NCI-H1417 (cell line): ENCODE data around the gene LHPP.

Source experiments
- DNase-seq, 3 experiments: peaks; one replicate each; lab custom pipeline; 2025; lab: John Stamatoyannopoulos, UW

Gene LHPP

DNA sequence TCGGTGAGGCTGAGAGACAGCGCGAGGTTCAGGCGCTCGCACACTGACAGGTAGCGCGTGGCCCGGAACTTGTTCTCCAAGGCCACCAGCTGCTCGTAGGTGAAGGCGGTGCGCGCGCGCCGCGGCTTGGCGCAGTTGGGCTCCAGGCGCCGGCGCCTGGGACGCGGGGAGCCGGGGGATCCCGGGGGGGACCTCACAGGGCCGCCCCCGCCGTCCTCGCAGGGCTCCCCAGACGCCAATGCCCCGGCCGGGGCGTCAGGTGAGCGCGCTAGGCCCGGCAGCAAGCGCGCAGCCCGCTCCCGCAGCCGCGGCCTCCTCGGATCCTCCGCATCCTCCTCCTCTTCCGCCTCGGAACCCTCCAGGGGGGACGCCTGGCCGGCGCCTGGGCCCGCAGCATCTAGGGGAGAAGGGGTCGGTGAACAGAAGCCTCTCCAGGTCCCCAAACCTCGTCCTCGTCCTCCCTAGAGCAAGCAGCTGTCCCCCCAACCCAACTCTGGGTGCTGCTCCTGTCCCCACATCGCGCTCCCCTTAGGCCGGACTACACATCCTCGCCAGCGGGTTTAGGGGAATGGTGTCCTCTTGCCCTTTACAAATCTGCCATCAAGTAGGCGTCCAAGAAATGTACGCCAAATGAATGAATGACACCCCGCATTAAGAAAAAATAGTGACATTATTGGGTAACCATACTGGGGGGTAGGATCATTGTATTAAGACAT is 13.7 kb upstream of the LHPP start:
- no peak for DNase-seq

- no peak for DNase-seq
Observed at GRCh38 chr10:124448696-124449169, 12.9 kb upstream of the LHPP start.

DNA sequence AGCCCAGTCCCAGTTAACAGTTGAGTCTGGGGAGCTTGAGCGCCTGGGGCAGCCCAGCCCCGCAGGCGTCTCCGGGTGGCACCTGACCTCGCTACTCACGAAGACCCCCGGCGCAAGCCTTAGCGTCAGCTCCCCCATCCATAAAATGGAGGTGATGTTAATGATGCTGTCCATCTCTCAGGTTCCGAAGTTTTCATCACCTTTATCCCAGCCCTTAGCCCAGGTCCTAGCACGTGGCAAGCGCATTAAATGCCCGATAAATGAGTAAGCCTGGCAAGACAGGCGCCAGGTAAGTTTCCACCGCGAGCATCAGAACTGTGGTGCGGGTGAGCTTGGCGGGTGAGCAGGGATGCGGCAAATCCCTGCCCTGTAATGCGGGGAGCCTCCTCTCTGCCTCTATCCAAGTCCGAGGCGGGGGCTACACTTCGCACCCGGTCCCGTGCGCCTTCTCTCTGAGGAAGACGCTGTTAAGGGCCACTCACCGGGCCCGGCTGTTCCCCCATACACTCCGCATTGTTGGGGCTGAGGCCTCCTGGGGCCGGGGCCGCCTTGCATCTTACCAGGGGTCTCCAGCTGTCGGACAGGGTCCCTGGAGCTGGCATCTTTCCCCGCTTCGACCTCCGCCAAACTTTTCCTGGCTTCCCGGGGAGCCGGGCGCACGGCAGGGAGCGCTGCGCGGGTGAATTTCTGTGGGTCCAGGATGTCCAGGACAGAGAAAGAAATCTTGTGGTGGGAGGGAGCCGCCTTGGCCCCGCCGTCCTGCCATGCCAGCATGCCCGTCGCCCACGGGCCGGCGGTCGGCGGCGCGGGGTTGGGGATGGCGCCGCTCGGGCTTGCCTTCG is 12.2 kb upstream of the LHPP start:
- peak in 2 of 3 experiments; percentile 35 to 37 for DNase-seq

DNA sequence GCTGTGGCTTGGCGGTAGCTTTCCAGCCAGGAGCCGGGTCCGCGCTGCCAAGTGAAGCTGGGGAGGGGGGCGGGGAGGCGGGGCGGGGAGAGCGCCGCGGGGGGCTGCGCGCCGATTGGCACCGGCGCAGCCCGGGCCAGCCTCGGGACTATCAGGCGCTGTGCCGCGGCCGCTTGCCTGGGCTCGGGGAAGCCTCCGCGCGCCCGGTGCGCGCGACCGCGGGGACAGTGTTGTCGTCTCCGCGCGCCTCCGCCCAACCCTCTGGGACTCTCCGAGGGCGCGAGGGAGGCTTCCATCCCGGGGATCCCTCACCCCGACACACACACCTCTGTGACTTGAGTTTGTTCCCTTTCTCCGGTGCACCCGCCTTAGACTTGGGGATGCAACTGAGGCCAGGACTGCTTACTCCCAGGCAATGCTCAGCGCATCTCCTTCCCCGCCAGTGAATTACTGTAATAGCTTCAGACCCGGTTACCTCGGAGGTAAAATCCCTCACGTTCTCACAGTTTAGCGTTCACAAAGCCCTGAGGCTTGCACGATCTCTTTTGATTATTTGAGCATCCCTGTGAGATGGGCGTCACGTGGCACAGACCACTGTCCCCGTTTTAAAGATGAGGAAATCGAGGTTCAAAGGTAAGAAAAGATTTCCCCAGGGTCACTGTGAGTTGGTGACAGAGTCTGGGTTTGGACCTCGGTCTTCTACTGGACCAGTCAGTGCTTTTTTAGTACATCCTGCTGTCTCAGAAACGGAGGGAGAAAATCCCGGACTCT is 11.4 kb upstream of the LHPP start, which contains the start of gene NKX1-2:
Gene NKX1-2, minus strand, starts transcription at position 24 of the 771 bp plus-strand sequence. CDS start 92 bp downstream, outside the sequence.
- peak; percentile 16 to 68 (median 68) for DNase-seq

DNA sequence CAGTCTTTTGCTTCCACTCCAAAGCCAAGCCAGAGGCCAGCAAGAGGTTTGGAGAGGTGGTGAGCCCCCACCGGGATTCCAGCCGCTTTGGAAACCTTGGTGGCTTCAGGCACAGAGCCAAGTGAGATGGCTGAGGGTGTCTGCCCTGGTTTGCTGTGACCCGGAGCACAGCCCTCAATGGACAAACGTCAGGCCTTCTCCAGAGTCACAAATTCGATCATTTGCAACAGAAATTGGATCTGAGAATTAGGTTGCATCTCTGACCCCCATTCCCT is 10.9 kb upstream of the LHPP start:
- DNase-seq = no peak

DNA sequence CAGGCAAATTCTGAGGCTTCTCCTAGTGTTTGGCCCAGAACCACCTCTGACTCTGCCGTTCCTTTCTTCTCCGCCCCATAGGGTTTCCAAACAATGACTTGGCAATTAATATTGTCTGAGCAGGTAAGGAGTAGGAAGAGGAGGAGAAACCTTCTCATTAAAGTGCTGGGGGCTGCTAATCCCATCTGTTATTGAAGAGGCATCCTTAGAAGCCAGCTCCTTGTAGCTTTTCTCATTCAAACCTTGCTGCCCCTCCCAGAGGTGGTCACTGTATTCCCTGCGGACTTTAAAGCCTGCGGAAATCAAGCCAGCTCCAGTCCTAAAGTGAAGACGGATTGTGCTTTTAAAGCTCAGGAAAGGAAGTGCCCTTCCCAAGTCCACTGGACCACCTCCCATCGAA is 10.3 kb upstream of the LHPP start:
- peak in 1 of 3 experiments; percentile 0 for DNase-seq

DNA sequence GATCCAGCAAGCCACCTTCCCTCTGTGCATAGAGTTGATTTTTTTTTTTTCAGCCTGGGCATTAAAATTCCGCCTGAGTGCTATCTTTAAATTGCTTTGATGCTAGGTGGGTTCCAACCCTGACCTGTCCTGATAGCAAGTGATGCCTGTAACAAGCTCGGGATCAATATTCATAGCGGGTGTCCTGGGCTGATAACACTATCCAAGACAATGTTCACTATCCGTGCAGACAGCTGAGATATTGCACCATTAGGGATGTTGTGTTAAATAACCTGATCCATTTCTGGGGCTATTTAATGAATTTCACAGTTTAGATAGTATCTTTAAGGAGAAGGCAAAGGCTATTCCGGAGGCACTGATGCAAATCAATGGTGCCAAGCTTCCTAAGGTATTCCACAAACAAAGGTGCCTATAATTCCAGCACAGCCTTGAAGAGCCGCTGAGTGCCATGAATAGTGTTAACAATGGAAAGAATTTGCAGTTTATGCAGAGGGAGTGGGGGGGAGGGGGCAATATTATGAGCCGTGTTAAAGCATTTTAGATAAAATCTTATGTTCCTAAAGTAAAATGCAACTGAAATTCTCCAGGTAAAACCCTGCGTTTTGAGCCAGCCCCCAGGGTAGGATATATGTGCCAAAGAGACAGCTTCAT is 7.5 kb upstream of the LHPP start:
- DNase-seq = no peak

GRCh38 chr10:124455441-124455840 is 6.2 kb upstream of the LHPP start:
- no peak for DNase-seq

DNA sequence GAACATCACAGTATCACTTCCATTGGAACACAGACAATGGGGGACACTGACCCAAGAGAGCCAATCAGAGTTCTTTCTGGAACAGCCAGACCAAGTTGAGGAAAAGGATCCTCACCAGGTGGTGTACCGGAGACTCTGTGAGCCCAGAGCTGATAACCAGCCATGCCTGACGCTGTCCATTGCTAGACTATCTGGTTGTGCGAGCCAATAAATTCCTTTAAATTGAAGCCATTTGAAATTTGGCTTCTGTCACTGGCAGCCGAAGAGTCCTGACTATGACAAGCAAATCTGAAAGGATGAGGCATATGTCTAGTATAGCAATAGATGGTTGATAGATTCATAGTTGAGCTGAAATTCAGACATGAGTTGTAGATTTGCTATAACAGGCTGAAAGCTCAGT is 3.1 kb upstream of the LHPP start:
- no peak for DNase-seq

DNA sequence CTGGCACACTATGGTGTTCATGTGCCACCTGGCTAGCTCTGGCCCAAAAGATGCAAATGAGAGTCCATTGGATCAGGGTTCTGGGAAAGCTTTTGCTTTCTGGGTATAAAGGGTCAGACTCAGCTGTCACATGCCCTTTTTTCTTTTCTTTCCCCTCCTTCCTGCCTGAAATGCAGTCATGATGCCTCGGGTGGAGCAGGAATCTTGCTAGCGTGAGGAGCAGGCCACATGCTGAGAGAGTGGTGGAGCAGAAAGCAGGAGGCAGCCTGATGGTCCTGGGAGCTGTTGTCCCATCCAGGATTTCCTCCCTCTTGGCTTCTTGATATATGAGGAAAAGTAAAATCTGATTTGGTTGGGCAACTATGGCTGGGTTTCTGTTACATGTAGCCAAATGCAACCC is 2.7 kb upstream of the LHPP start:
- DNase-seq = no peak

DNA sequence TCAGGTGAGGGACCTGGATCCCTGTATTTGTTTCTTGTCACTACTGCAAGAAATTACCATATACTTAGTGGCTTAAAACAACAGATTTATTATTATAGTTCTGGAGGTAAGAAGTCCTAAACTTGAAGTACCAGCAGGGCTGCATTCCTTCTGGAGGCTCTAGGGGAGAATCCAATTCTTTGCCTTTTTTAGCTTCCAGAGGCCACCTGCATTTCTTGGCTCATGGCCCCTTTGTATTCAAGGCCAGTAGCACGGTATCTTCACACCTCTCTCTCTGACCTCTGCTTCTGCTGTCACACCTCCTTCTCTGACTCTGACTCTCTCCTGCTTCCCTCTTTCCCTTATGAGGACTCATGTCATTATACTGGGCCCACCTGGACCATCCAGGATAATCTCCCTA is 2.2 kb upstream of the LHPP start:
- no peak for DNase-seq

DNA sequence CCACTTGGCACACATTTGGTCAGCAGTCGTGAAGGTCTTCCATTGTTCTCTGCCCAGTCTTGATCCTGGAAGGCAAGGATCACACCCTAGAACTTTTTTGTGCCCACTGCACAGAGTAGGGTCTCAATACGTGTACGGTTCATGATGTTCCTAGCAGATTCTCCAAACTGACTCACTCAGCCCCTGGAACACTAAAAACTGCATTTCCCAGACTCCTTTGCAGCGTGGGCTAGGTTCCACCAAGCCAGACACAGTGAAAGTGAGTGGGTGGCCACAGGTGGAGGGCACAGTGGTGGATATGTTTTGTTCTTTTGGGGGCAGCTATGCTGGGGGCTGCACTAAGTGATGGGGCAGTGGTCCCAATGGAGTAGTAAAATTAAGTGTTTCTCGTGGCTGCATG is 1.5 kb upstream of the LHPP start:
- no peak for DNase-seq

- DNase-seq = no peak
Observed at GRCh38 chr10:124462348-124462695, 699 bp downstream of the LHPP start.

DNA sequence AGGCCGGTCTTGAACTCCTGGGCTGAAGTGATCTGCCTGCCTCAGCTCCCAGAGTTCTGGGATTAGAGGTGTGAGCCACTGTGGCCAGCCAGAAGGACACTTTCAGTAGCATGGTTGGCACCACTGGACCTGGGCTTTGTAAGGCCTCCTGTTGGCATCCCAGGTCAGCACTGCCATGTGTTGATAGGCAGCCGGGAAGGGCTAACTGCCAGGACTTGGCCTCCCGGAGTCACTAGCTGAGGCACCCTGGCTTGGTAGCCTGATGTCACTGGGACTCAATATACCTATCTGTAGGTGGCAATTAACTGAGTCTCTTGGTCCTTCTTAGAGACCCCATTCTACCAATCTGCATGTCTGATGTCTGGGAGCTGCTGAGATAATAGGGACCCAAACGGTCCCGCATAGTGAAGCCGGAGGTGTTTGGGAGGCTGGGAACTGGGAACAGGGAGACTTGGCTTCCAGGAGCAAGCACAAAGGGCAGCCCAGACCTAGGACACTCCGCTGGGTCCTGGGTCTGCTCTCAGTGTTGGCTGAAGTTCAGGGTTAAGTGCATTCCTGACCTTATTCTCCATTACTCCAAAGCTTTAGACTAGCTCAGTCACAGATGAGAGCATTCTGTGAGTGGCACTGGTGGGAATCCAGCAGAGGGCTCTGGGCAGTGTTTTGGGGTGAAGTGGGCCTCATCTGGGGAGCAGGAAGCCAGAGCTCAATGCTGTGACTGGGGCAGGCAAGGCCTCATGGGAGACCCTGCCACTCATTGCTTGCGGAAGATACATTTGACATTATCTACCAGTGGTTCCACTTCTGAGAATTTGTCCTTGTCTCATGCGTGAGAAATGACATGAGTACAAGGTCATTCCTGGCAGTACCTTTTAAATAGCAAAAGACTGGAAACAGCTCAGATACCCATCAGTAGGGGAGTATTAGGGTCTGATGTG is 2.7 kb downstream of the LHPP start:
- DNase-seq = no peak

GRCh38 chr10:124465003-124465776 is 3.6 kb downstream of the LHPP start:
- no peak for DNase-seq

DNA sequence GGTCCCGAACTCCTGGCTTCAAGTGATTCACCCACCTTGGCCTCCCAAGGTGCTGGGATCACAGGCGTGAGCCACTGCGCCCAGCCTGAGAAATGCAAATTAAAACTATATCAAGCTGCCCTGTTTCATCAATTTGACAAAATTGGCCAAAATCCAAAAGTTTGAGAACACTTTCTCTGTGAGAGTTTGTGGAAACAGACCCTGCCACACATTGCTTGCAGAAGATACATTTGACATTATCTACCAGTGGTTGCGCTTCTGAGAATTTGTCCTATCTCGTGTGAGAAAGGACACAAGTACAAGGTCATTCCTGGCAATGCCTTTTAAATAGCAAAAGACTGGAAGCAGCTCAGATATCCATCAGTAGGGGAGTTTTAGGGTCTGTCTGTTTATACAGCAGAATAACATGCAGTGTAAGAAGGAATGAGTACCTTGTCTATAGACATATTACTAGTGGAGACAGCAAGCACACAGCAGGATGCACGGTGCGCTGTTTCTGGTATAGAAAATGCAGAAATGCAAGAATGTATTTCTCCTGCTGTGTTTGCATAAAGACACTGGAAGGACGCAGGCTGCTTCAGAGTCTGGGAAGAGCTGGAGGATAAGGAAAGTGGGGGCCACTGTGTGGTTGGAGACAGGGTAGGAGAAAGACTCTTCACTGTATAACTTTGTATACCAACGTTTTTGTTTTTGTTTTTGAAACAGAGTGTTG is 4.3 kb downstream of the LHPP start:
- DNase-seq = no peak

DNA sequence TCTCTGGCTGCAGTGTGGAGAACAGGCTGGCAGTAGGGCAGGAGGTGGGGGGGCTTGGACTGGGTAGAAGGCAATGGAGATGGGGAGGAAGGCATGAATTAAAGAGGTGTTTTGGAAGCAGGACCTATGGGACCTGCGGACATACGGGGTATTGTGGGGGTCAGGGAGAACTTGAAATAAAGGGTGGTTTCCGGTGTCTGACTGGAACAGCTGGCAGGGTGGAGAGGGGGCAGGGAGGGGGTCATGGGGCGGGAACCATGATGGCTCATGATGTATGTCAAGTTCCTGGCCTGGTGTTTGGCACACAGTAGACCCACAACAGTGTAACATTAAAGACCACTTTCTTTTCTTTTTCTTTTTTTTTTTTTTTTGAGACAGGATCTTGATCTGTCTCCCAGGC is 5.5 kb downstream of the LHPP start:
- no peak for DNase-seq

- no peak for DNase-seq
Observed at GRCh38 chr10:124468624-124469023, 7.0 kb downstream of the LHPP start.

- no peak for DNase-seq
Observed at GRCh38 chr10:124469956-124470484, 8.4 kb downstream of the LHPP start.
